K562 (cell line): ENCODE data around the gene EPHA10. TPM values are rescaled to one million over a fixed set of nuclear protein-coding genes. Genes with fewer than 3 reads are reported as not detected.
A peak's percentile ranks its signal among the peaks of the same experiment; 100 is the strongest.

Source experiments
- ATAC-seq: fragments of 200-7000 bp; cut with Tn5 transposase; 3 replicates; pipeline ENCODE4 v1.9.1; 2020; ENCODE audit warnings: moderate library complexity
- BruUV-seq: library from RNA; stranded (reverse); fragments of 400-500 nt; replicated peaks from 2 replicates; lab custom pipeline; 2021; lab: Mats Ljungman, UMichigan
- CTCF ChIA-PET: fragments of 300-600 bp; formaldehyde crosslinking; extraction: SDS; loops from one replicate; lab custom pipeline; 2021; ENCODE audit warnings: low intra/inter-chr PET ratio; lab: Yijun Ruan, JAX
- POLR2A ChIA-PET: fragments of 300-600, 350-650 bp; sonication (Branson Sonifier 250); formaldehyde crosslinking; extraction: SDS; loops from one replicate; lab custom pipeline; 2021; ENCODE audit warnings: antibody characterized with exemption, inconsistent platforms; lab: Yijun Ruan, JAX
- DNase-seq, 4 experiments: peaks; one replicate each; pipeline versions ENCODE4 v3.0.0 to v3.0.0-alpha.2; 2011 to 2018; ENCODE audit warnings: low spot score in 3 of 4, mixed read lengths in 3 of 4; ENCODE audit errors: extremely low read depth in 1 of 4
- FAIRE-seq: peaks from 2 replicates; lab custom pipeline; 2011; peaks lifted over from hg19 to GRCh38; lab: Jason Lieb, UNC
- H2AFZ ChIP-seq: 2 replicates; pipeline ENCODE4 v1.6.0; 2011; ENCODE audit warnings: low read depth, low read length, control low read depth, inconsistent platforms
- H3K27ac ChIP-seq: fragments of 200-600 bp; 3 replicates; pipeline ENCODE4 v1.8.0; 2011; ENCODE audit warnings: low read depth, mild to moderate bottlenecking, control low read depth, inconsistent platforms, low read length, moderate library complexity, mixed read lengths; ENCODE audit errors: extremely low read depth
- H3K27me3 ChIP-seq, 2 experiments: fragments of 300-600 bp in 1 of 2; 2 replicates in 1 of 2; 3 replicates in 1 of 2; pipeline versions ENCODE4 v1.6.0 to v1.8.0; 2011; ENCODE audit warnings: inconsistent platforms in 2 of 2, low read length in 2 of 2, mild to moderate bottlenecking in 1 of 2, mixed read lengths in 1 of 2, moderate library complexity in 1 of 2; ENCODE audit not compliant: control insufficient read depth in 2 of 2, insufficient read depth in 2 of 2
- H3K36me3 ChIP-seq: fragments of 300-600 bp; 3 replicates; pipeline ENCODE4 v1.8.0; 2011; ENCODE audit warnings: mild to moderate bottlenecking, low read length, inconsistent platforms; ENCODE audit not compliant: control insufficient read depth, insufficient read depth
- H3K4me1 ChIP-seq, 2 experiments: fragments of 200-600 bp in 1 of 2; replicated peaks in 1 of 2; 2 replicates in 1 of 2; 3 replicates in 1 of 2; pipeline versions ENCODE4 v1.5.1 to v1.8.0; 2011; ENCODE audit warnings: inconsistent platforms in 2 of 2, low read length in 2 of 2, mild to moderate bottlenecking in 1 of 2, mixed read lengths in 1 of 2, moderate library complexity in 1 of 2; ENCODE audit not compliant: control insufficient read depth in 2 of 2, insufficient read depth in 2 of 2
- H3K4me2 ChIP-seq: 2 replicates; pipeline ENCODE4 v1.6.1; 2011; ENCODE audit warnings: low read length, control low read depth, inconsistent platforms, mixed read lengths; ENCODE audit not compliant: insufficient read depth
- H3K4me3 ChIP-seq: fragments of 200-600 bp; sonication (generic), shearing (Covaris generic); 2 replicates; pipeline ENCODE4 v1.5.1; 2016; ENCODE audit warnings: control low read depth, inconsistent platforms
- H3K79me2 ChIP-seq: fragments of 200-600 bp; 3 replicates; pipeline ENCODE4 v1.8.0; 2011; ENCODE audit warnings: low read length, inconsistent platforms; ENCODE audit not compliant: control insufficient read depth, insufficient read depth
- H3K9ac ChIP-seq, 2 experiments: 2 replicates each; pipeline versions ENCODE4 v1.6.0 to v1.6.1; 2011; ENCODE audit warnings: low read depth in 2 of 2, low read length in 2 of 2, control low read depth in 1 of 2, inconsistent platforms in 1 of 2, mild to moderate bottlenecking in 1 of 2, mixed read lengths in 1 of 2; ENCODE audit not compliant: insufficient read depth in 1 of 2
- H3K9me1 ChIP-seq: one replicate; pipeline ENCODE4 v1.6.0; 2011; ENCODE audit warnings: inconsistent platforms, mild to moderate bottlenecking, low read length, moderate library complexity; ENCODE audit not compliant: control insufficient read depth, insufficient read depth
- H3K9me3 ChIP-seq: replicated peaks from 2 replicates; pipeline ENCODE4 v1.5.1; 2011; ENCODE audit warnings: low read depth, low read length, inconsistent platforms; ENCODE audit not compliant: control insufficient read depth, insufficient read depth
- H4K20me1 ChIP-seq: replicated peaks from 2 replicates; pipeline ENCODE4 v1.6.1; 2011; ENCODE audit warnings: low read length, inconsistent platforms, mixed read lengths; ENCODE audit not compliant: control insufficient read depth, insufficient read depth
- DPF2 ChIP-seq: fragments of 450-650 bp; IDR thresholded peaks from 2 replicates; pipeline ENCODE4 v1.6.1; 2016
- NFRKB ChIP-seq: fragments of 450-650 bp; IDR thresholded peaks from 2 replicates; pipeline ENCODE4 v1.6.1; 2016; ENCODE audit warnings: low read depth
- NR2C2 ChIP-seq, 2 experiments: fragments of 200-800 bp in 1 of 2; sonication (Bioruptor generic) in 1 of 2; sonication (generic) in 1 of 2; formaldehyde crosslinking in 1 of 2; IDR thresholded peaks; 2 replicates each; pipeline versions ENCODE4 v1.6.1 to v1.8.0; 2016 to 2022; ENCODE audit warnings: mild to moderate bottlenecking in 1 of 2, missing compliant biosample characterization in 1 of 2, missing genetic modification characterization in 1 of 2, missing genetic modification reagents in 1 of 2
- STAT6 ChIP-seq: sonication (generic); formaldehyde crosslinking; IDR thresholded peaks from 2 replicates; pipeline ENCODE4 v1.8.1; 2023; ENCODE audit warnings: mild to moderate bottlenecking, missing genetic modification reagents
- VEZF1 ChIP-seq: fragments of 200-800 bp; sonication (Bioruptor generic); IDR thresholded peaks from 2 replicates; pipeline ENCODE4 v1.6.1; 2017; ENCODE audit warnings: missing genetic modification characterization, missing compliant biosample characterization
- ZNF121 ChIP-seq: sonication (generic); formaldehyde crosslinking; conservative IDR thresholded peaks from 2 replicates; pipeline ENCODE4 v1.8.0; 2022; ENCODE audit warnings: missing genetic modification reagents
- WGBS: fragments of 100-300 bp; shearing (Covaris generic); methylation state at CpG from one replicate; pipeline ENCODE4 v1.1.6; 2016; ENCODE audit warnings: low coverage, mixed read lengths; ENCODE audit not compliant: insufficient coverage; ENCODE audit errors: missing lambda C conversion rate; 5-methylcytosine and 5-hydroxymethylcytosine counted together
- in situ Hi-C: fragments of 300-500 bp; cut with MboI; formaldehyde crosslinking; loops from 4 replicates; pipeline ENCODE4 v1.15.0; 2018; ENCODE audit warnings: inconsistent platforms, mixed read lengths
- intact Hi-C: fragments of 100-400 bp; cut with micrococcal nuclease; formaldehyde crosslinking; loops from 2 replicates; pipeline ENCODE4 v1.14.2; 2022
- polyA plus RNA-seq, 8 experiments: library from polyadenylated mRNA; depleted of rRNA in 4 of 8; stranded (reverse) in 5 of 8; unstranded in 3 of 8; fragments of >200 nt; fragmentation: Nextera tagmentation in 2 of 8; fragmentation: Illumina TruSeq in 1 of 8; extraction: Ambion mirVana in 2 of 8; extraction: Trizol in 1 of 8; gene quantifications; 2 replicates each; pipeline versions ENCODE4 v1.2.1 to v1.2.3, GENCODE V29; 2011 to 2014; ENCODE audit warnings: inconsistent platforms in 1 of 8, missing spikeins in 1 of 8
- total RNA-seq, 7 experiments: library from RNA; depleted of rRNA in 6 of 7; stranded (reverse); fragments of >200 nt in 6 of 7; fragmentation: Illumina TruSeq in 2 of 7; extraction: Trizol in 2 of 7; gene quantifications; 2 replicates each; pipeline versions ENCODE4 v1.2.1 to v1.2.3, GENCODE V29; 2011 to 2021; ENCODE audit warnings: low replicate concordance in 1 of 7

EPHA10 gene
- total and polyA plus RNA-seq, 9 of the 15 experiments (the other 6 are each of a cell fraction or from before 2014, with no cell fraction given), result 0.03 TPM; not detected in 8

- TF ChIP-seq NFRKB (no peak), ZNF121 (CRISPR knock-in tag) (peak; percentile 53)
- Histone ChIP-seq H3K27me3 (peaks cover 2 to 15% of the 10 kb centered on the region in 2 experiments; a peak in 3 of 5 replicates), H3K27ac (no peak overlapping the region), H3K79me2 (no peaks in the 10 kb centered on the region), H4K20me1 (peaks cover 20% of the 10 kb centered on the region), H3K9me3 (no peaks in the 10 kb centered on the region), H3K4me1 (peaks cover 0 to 27% of the 10 kb centered on the region in 2 experiments; a peak in 3 of 5 replicates), H3K9ac (no peak overlapping the region), H3K4me3 (no peak overlapping the region), H3K9me1 (no peaks in the 10 kb centered on the region), H2AFZ (no peak overlapping the region), H3K36me3 (peaks cover 19% of the 10 kb centered on the region), H3K4me2 (no peak overlapping the region)
- intact Hi-C loops (no loop called here), in situ Hi-C loops (no loop called here)
- DNase-seq (no peak), FAIRE-seq (no peak), ATAC-seq (no peak)
- no TSS peak for BruUV-seq
- ChIA-PET POLR2A (interaction anchor here (2.8 kb wide), 1 partner anchor 10 kb away, joined by 18 read pairs; the partner anchor contains the start of genes C1orf122 and YRDC), CTCF (no interaction called here)
- WGBS, result 13% methylated on average over 3 of the region's 3 CpGs
These were observed 32.9 kb upstream of the EPHA10 start for GRCh38 chr1:37797750-37798345.

GRCh38 chr1:37795340-37796125 lies 30.6 kb upstream of the EPHA10 start:
- no peak overlapping the region for H3K9ac ChIP-seq
- H3K27me3 ChIP-seq, result peaks cover 17 to 38% of the 10 kb centered on the region in 2 experiments; a peak in 4 of 5 replicates
- no peaks in the 10 kb centered on the region for H3K79me2 ChIP-seq
- POLR2A ChIA-PET, result interaction anchor here (0.6 kb wide), 4 partner anchors 9 to 104 kb away, joined by 3 to 7 read pairs (median 3); no protein-coding TSS in a partner anchor
- peaks cover 20% of the 10 kb centered on the region for H4K20me1 ChIP-seq
- no peaks in the 10 kb centered on the region for H3K9me3 ChIP-seq
- ATAC-seq (peak; percentile 88), DNase-seq (peak; percentile 85 to 88 (median 86)), FAIRE-seq (peak; percentile 89)
- WGBS, result 5% methylated on average over 19 of the region's 22 CpGs
- BruUV-seq, result no TSS peak
- H3K27ac ChIP-seq, result no peak overlapping the region
- H2AFZ ChIP-seq, result no peak overlapping the region
- H3K36me3 ChIP-seq, result peaks cover 6% of the 10 kb centered on the region; the same call in 1 of the 3 replicates
- no peak overlapping the region for H3K4me3 ChIP-seq
- intact Hi-C loops, result no loop called here
- in situ Hi-C loops, result no loop called here
- H3K4me2 ChIP-seq, result no peak overlapping the region
- CTCF ChIA-PET, result no interaction called here
- peaks cover 0 to 27% of the 10 kb centered on the region in 2 experiments; a peak in 3 of 5 replicates for H3K4me1 ChIP-seq
- no peaks in the 10 kb centered on the region for H3K9me1 ChIP-seq
- TF ChIP-seq DPF2 (no peak), NR2C2 (CRISPR knock-in tag; IDR thresholded peaks at IDR 0.05) (peak; percentile 72; the same call in 1 of the 2 replicates), NR2C2 (tag; IDR thresholded peaks at IDR 0.05) (peak; percentile 40; the same call in 1 of the 2 replicates), STAT6 (CRISPR knock-in tag) (no peak), VEZF1 (CRISPR knock-in tag) (peak; percentile 9; the same call in 1 of the 2 replicates)
